K562 (cell line): ENCODE data around the gene COPG2. TPM values are rescaled to one million over a fixed set of nuclear protein-coding genes. Genes with fewer than 3 reads are reported as not detected.

ENCODE experiments used
- ATAC-seq: fragments of 200-7000 bp; cut with Tn5 transposase; 3 replicates; pipeline ENCODE4 v1.9.1; 2020; ENCODE audit warnings: moderate library complexity
- BruUV-seq: library from RNA; stranded (reverse); fragments of 400-500 nt; replicated peaks from 2 replicates; lab custom pipeline; 2021; lab: Mats Ljungman, UMichigan
- CTCF ChIA-PET: fragments of 300-600 bp; formaldehyde crosslinking; extraction: SDS; loops from one replicate; lab custom pipeline; 2021; ENCODE audit warnings: low intra/inter-chr PET ratio; lab: Yijun Ruan, JAX
- POLR2A ChIA-PET: fragments of 300-600, 350-650 bp; sonication (Branson Sonifier 250); formaldehyde crosslinking; extraction: SDS; loops from one replicate; lab custom pipeline; 2021; ENCODE audit warnings: antibody characterized with exemption, inconsistent platforms; lab: Yijun Ruan, JAX
- DNase-seq, 4 experiments: peaks; one replicate each; pipeline versions ENCODE4 v3.0.0 to v3.0.0-alpha.2; 2011 to 2018; ENCODE audit warnings: low spot score in 3 of 4, mixed read lengths in 3 of 4; ENCODE audit errors: extremely low read depth in 1 of 4
- FAIRE-seq: peaks from 2 replicates; lab custom pipeline; 2011; peaks lifted over from hg19 to GRCh38; lab: Jason Lieb, UNC
- H2AFZ ChIP-seq: 2 replicates; pipeline ENCODE4 v1.6.0; 2011; ENCODE audit warnings: low read depth, low read length, control low read depth, inconsistent platforms
- H3K27ac ChIP-seq: fragments of 200-600 bp; 3 replicates; pipeline ENCODE4 v1.8.0; 2011; ENCODE audit warnings: low read depth, mild to moderate bottlenecking, control low read depth, inconsistent platforms, low read length, moderate library complexity, mixed read lengths; ENCODE audit errors: extremely low read depth
- H3K27me3 ChIP-seq, 2 experiments: fragments of 300-600 bp in 1 of 2; 2 replicates in 1 of 2; 3 replicates in 1 of 2; pipeline versions ENCODE4 v1.6.0 to v1.8.0; 2011; ENCODE audit warnings: inconsistent platforms in 2 of 2, low read length in 2 of 2, mild to moderate bottlenecking in 1 of 2, mixed read lengths in 1 of 2, moderate library complexity in 1 of 2; ENCODE audit not compliant: control insufficient read depth in 2 of 2, insufficient read depth in 2 of 2
- H3K36me3 ChIP-seq: fragments of 300-600 bp; 3 replicates; pipeline ENCODE4 v1.8.0; 2011; ENCODE audit warnings: mild to moderate bottlenecking, low read length, inconsistent platforms; ENCODE audit not compliant: control insufficient read depth, insufficient read depth
- H3K4me1 ChIP-seq, 2 experiments: fragments of 200-600 bp in 1 of 2; replicated peaks in 1 of 2; 2 replicates in 1 of 2; 3 replicates in 1 of 2; pipeline versions ENCODE4 v1.5.1 to v1.8.0; 2011; ENCODE audit warnings: inconsistent platforms in 2 of 2, low read length in 2 of 2, mild to moderate bottlenecking in 1 of 2, mixed read lengths in 1 of 2, moderate library complexity in 1 of 2; ENCODE audit not compliant: control insufficient read depth in 2 of 2, insufficient read depth in 2 of 2
- H3K4me2 ChIP-seq: 2 replicates; pipeline ENCODE4 v1.6.1; 2011; ENCODE audit warnings: low read length, control low read depth, inconsistent platforms, mixed read lengths; ENCODE audit not compliant: insufficient read depth
- H3K4me3 ChIP-seq: fragments of 200-600 bp; sonication (generic), shearing (Covaris generic); 2 replicates; pipeline ENCODE4 v1.5.1; 2016; ENCODE audit warnings: control low read depth, inconsistent platforms
- H3K79me2 ChIP-seq: fragments of 200-600 bp; 3 replicates; pipeline ENCODE4 v1.8.0; 2011; ENCODE audit warnings: low read length, inconsistent platforms; ENCODE audit not compliant: control insufficient read depth, insufficient read depth
- H3K9ac ChIP-seq, 2 experiments: 2 replicates each; pipeline versions ENCODE4 v1.6.0 to v1.6.1; 2011; ENCODE audit warnings: low read depth in 2 of 2, low read length in 2 of 2, control low read depth in 1 of 2, inconsistent platforms in 1 of 2, mild to moderate bottlenecking in 1 of 2, mixed read lengths in 1 of 2; ENCODE audit not compliant: insufficient read depth in 1 of 2
- H3K9me1 ChIP-seq: one replicate; pipeline ENCODE4 v1.6.0; 2011; ENCODE audit warnings: inconsistent platforms, mild to moderate bottlenecking, low read length, moderate library complexity; ENCODE audit not compliant: control insufficient read depth, insufficient read depth
- H3K9me3 ChIP-seq: replicated peaks from 2 replicates; pipeline ENCODE4 v1.5.1; 2011; ENCODE audit warnings: low read depth, low read length, inconsistent platforms; ENCODE audit not compliant: control insufficient read depth, insufficient read depth
- H4K20me1 ChIP-seq: replicated peaks from 2 replicates; pipeline ENCODE4 v1.6.1; 2011; ENCODE audit warnings: low read length, inconsistent platforms, mixed read lengths; ENCODE audit not compliant: control insufficient read depth, insufficient read depth
- KDM4B ChIP-seq, 2 experiments: fragments of 450-650 bp in 1 of 2; sonication (generic) in 1 of 2; IDR thresholded peaks; 2 replicates each; pipeline ENCODE4 v1.6.1; 2016 to 2017; ENCODE audit warnings: borderline replicate concordance in 2 of 2, antibody characterized with exemption in 1 of 2, low read depth in 1 of 2, mild to moderate bottlenecking in 1 of 2
- PML ChIP-seq: IDR thresholded peaks from 2 replicates; pipeline ENCODE4 v1.6.1; 2012; ENCODE audit warnings: low read length, inconsistent platforms
- WGBS: fragments of 100-300 bp; shearing (Covaris generic); methylation state at CpG from one replicate; pipeline ENCODE4 v1.1.6; 2016; ENCODE audit warnings: low coverage, mixed read lengths; ENCODE audit not compliant: insufficient coverage; ENCODE audit errors: missing lambda C conversion rate; 5-methylcytosine and 5-hydroxymethylcytosine counted together
- in situ Hi-C: fragments of 300-500 bp; cut with MboI; formaldehyde crosslinking; loops from 4 replicates; pipeline ENCODE4 v1.15.0; 2018; ENCODE audit warnings: inconsistent platforms, mixed read lengths
- intact Hi-C: fragments of 100-400 bp; cut with micrococcal nuclease; formaldehyde crosslinking; loops from 2 replicates; pipeline ENCODE4 v1.14.2; 2022
- polyA plus RNA-seq, 8 experiments: library from polyadenylated mRNA; depleted of rRNA in 4 of 8; stranded (reverse) in 5 of 8; unstranded in 3 of 8; fragments of >200 nt; fragmentation: Nextera tagmentation in 2 of 8; fragmentation: Illumina TruSeq in 1 of 8; extraction: Ambion mirVana in 2 of 8; extraction: Trizol in 1 of 8; gene quantifications; 2 replicates each; pipeline versions ENCODE4 v1.2.1 to v1.2.3, GENCODE V29; 2011 to 2014; ENCODE audit warnings: inconsistent platforms in 1 of 8, missing spikeins in 1 of 8
- total RNA-seq, 7 experiments: library from RNA; depleted of rRNA in 6 of 7; stranded (reverse); fragments of >200 nt in 6 of 7; fragmentation: Illumina TruSeq in 2 of 7; extraction: Trizol in 2 of 7; gene quantifications; 2 replicates each; pipeline versions ENCODE4 v1.2.1 to v1.2.3, GENCODE V29; 2011 to 2021; ENCODE audit warnings: low replicate concordance in 1 of 7
- TF ChIP-seq, protein P1 (sequence below): fragments of 250-450 bp; sonication (Bioruptor Pico); IDR thresholded peaks from 2 replicates; pipeline ENCODE4 v1.5.0; 2021; ENCODE audit warnings: mild to moderate bottlenecking, moderate library complexity
- TF ChIP-seq, protein P2 (sequence below): fragments of 450-650 bp; IDR thresholded peaks from 2 replicates; pipeline ENCODE4 v1.6.1; 2016; ENCODE audit warnings: mild to moderate bottlenecking, moderate library complexity

Gene COPG2
- total and polyA plus RNA-seq, 9 of the 15 experiments (the other 6 are each of a cell fraction or from before 2014, with no cell fraction given), result 6.6 to 104 (median 32.5) TPM

DNA sequence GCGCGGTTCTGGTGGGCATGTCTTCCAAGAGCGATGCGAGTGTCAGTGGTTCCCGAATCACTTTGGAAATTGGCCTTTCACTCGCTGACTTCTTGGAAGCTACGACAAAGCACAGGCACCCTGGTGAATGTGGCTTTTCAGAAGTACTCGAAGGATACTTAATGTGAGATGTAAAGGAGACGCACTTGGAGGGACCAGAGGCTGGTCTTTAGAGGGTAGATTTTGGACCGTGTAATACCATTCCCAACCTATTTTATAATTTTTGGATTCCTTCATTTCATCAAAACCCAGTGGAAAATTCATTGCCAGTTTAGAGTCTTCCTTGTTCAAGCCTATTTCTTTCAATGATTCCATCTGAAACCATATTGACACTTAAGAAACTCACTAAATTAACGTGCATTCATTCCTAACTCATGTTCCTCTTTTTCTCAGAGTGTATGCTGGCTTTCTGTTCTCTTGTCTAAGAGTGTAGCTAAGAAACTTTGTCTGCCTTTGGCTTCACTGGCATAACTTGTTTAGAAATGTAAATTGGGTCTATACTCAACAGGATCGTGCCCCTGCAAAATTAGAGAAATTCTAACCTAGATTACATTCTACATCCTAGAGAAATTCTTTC is 645 bp upstream of the COPG2 start:
- WGBS, result 8% methylated on average over 12 of the region's 12 CpGs
- CTCF ChIA-PET, result no interaction called here
- H4K20me1 ChIP-seq, result no peaks in the 10 kb centered on the region
- TF ChIP-seq, protein P1, sequence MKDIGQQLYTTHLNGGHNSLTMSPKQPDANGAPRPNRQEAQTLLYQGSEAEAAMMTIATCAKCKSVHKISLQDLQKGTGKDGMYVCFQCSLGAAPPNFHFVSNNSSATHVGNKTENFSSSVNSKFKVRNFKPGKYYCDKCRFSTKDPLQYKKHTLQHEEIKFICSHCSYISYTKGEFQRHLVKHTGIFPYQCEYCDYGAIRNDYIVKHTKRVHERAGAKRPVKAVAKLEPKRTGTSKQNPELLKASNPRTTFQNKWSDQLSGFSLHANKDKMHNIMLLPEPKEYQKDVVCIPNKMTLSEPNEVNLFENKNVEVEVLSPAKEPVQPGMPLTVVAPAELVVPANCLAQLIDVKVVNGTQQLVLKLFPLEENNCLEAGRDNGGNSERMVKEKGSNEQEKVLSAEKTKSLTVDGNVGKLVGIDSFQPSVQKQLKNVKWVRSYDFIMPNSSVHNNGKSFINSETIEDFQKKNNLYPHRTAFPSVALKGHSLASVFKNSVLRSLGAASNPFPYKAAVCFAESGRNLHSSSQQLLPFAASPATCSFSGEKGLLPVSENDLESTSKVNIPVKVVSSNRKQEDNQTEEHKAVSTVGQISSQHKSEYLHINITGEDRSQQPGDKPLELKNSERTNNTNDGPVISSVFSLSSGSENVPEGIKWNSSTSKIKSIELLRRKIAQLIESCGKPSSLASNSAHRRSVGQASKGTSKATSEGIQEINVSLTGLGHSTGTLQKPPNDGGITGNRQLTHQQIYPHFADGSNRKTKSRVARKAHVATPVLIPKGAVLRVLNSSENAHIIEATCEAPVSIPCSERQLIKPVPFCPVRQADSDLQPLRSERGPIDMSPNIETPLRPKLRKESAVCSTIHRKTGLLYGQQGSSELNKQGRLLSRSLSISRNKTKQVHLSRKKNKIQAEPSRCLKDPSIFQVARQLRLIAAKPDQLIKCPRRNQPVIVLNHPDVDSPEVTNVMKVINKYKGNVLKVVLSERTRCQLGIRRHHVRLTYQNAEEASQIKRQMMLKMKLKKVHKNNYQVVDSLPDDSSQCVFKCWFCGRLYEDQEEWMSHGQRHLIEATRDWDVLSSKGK, result no peak
- TF ChIP-seq KDM4B (IDR thresholded peaks at IDR 0.05; ENCODE audit: borderline replicate concordance in 2 of 2, low read depth in 1 of 2), result no peak
- TF ChIP-seq, protein P2, sequence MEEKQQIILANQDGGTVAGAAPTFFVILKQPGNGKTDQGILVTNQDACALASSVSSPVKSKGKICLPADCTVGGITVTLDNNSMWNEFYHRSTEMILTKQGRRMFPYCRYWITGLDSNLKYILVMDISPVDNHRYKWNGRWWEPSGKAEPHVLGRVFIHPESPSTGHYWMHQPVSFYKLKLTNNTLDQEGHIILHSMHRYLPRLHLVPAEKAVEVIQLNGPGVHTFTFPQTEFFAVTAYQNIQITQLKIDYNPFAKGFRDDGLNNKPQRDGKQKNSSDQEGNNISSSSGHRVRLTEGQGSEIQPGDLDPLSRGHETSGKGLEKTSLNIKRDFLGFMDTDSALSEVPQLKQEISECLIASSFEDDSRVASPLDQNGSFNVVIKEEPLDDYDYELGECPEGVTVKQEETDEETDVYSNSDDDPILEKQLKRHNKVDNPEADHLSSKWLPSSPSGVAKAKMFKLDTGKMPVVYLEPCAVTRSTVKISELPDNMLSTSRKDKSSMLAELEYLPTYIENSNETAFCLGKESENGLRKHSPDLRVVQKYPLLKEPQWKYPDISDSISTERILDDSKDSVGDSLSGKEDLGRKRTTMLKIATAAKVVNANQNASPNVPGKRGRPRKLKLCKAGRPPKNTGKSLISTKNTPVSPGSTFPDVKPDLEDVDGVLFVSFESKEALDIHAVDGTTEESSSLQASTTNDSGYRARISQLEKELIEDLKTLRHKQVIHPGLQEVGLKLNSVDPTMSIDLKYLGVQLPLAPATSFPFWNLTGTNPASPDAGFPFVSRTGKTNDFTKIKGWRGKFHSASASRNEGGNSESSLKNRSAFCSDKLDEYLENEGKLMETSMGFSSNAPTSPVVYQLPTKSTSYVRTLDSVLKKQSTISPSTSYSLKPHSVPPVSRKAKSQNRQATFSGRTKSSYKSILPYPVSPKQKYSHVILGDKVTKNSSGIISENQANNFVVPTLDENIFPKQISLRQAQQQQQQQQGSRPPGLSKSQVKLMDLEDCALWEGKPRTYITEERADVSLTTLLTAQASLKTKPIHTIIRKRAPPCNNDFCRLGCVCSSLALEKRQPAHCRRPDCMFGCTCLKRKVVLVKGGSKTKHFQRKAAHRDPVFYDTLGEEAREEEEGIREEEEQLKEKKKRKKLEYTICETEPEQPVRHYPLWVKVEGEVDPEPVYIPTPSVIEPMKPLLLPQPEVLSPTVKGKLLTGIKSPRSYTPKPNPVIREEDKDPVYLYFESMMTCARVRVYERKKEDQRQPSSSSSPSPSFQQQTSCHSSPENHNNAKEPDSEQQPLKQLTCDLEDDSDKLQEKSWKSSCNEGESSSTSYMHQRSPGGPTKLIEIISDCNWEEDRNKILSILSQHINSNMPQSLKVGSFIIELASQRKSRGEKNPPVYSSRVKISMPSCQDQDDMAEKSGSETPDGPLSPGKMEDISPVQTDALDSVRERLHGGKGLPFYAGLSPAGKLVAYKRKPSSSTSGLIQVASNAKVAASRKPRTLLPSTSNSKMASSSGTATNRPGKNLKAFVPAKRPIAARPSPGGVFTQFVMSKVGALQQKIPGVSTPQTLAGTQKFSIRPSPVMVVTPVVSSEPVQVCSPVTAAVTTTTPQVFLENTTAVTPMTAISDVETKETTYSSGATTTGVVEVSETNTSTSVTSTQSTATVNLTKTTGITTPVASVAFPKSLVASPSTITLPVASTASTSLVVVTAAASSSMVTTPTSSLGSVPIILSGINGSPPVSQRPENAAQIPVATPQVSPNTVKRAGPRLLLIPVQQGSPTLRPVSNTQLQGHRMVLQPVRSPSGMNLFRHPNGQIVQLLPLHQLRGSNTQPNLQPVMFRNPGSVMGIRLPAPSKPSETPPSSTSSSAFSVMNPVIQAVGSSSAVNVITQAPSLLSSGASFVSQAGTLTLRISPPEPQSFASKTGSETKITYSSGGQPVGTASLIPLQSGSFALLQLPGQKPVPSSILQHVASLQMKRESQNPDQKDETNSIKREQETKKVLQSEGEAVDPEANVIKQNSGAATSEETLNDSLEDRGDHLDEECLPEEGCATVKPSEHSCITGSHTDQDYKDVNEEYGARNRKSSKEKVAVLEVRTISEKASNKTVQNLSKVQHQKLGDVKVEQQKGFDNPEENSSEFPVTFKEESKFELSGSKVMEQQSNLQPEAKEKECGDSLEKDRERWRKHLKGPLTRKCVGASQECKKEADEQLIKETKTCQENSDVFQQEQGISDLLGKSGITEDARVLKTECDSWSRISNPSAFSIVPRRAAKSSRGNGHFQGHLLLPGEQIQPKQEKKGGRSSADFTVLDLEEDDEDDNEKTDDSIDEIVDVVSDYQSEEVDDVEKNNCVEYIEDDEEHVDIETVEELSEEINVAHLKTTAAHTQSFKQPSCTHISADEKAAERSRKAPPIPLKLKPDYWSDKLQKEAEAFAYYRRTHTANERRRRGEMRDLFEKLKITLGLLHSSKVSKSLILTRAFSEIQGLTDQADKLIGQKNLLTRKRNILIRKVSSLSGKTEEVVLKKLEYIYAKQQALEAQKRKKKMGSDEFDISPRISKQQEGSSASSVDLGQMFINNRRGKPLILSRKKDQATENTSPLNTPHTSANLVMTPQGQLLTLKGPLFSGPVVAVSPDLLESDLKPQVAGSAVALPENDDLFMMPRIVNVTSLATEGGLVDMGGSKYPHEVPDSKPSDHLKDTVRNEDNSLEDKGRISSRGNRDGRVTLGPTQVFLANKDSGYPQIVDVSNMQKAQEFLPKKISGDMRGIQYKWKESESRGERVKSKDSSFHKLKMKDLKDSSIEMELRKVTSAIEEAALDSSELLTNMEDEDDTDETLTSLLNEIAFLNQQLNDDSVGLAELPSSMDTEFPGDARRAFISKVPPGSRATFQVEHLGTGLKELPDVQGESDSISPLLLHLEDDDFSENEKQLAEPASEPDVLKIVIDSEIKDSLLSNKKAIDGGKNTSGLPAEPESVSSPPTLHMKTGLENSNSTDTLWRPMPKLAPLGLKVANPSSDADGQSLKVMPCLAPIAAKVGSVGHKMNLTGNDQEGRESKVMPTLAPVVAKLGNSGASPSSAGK, result 0 out of 2 replicates have a peak, but pooled peaks have one; percentile 18
- 0 out of 2 replicates have a peak, but pooled peaks have one; percentile 6 for TF ChIP-seq PML

More for the DNA sequence above, 645 bp upstream of the COPG2 start:
- Histone ChIP-seq H2AFZ (peak overlapping the region; percentile 91), H3K79me2 (peaks cover 5% of the 10 kb centered on the region; the same call in 2 of the 3 replicates), H3K27me3 (peaks cover 3 to 5% of the 10 kb centered on the region in 2 experiments; a peak in 3 of 5 replicates), H3K9ac (peak overlapping the region; percentile 73 to 95), H3K4me3 (peak overlapping the region; percentile 75), H3K27ac (peak overlapping the region; percentile 77), H3K36me3 (peaks cover 19% of the 10 kb centered on the region; the same call in 2 of the 3 replicates), H3K9me1 (no peaks in the 10 kb centered on the region), H3K4me1 (peaks cover 9 to 10% of the 10 kb centered on the region in 2 experiments; a peak in 4 of 5 replicates), H3K4me2 (peak overlapping the region; percentile 90), H3K9me3 (no peaks in the 10 kb centered on the region)
- ATAC-seq (peak; percentile 26), DNase-seq (peak in 1 of 4 experiments; percentile 11), FAIRE-seq (peak; percentile 59)
- POLR2A ChIA-PET, result interaction anchor here (1.0 to 1.5 kb wide), 2 partner anchors 15 to 19 kb away, joined by 3 read pairs; no protein-coding TSS in a partner anchor
- intact Hi-C loops (no loop called here), in situ Hi-C loops (no loop called here)
- TSS peak; percentile 90 for BruUV-seq
